Measurements from ENCODE around the gene THSD4. TPM values are rescaled to one million over a fixed set of nuclear protein-coding genes. Genes with fewer than 3 reads are reported as not detected.

Gene THSD4
- total RNA-seq, 1 experiment from 2014 or later, result 65.4 TPM

DNA sequence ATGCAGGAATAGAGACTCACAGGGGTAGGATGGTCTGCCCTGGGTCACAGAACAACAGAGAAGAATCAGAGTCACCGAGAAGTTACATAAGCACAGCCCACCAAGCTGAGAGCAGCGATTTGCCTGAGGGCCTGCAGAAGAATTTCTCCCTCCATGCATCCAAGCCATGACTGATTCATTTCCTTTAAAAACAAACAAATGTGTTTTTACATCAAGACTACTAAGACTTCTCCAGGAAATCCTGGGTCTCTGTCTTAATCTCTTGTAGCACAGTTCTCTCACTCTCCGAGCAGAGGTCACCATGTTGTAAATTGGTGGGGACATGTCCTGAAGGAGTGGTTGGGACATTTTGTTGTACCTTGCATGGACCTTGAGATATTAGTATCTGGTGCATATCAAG, 159.8 kb downstream of the THSD4 start:
- BruUV-seq (replicated peaks), result no TSS peak
- Histone ChIP-seq H3K4me3 (ENCODE audit: low read depth in 2 of 2, low read length in 2 of 2) (no peak overlapping the region), H3K27me3 (ENCODE audit: control insufficient read depth, insufficient read depth, low read length) (no peaks in the 10 kb centered on the region), H3K9me3 (ENCODE audit: control insufficient read depth, insufficient read depth, low read depth, low read length) (peaks cover 8% of the 10 kb centered on the region; the same call in 1 of the 2 replicates), H3K4me1 (ENCODE audit: control insufficient read depth, insufficient read depth, low read length) (peaks cover 38% of the 10 kb centered on the region), H3K36me3 (ENCODE audit: control insufficient read depth, insufficient read depth, low read length) (no peaks in the 10 kb centered on the region), H3K27ac (ENCODE audit: low read length) (peak overlapping the region; percentile 73)
- intact Hi-C loops (cut with micrococcal nuclease; ENCODE audit: unreplicated experiment), result no loop called here
- DNase-seq (ENCODE audit: low read depth, low spot score) (no peak), ATAC-seq (peak; percentile 73)
- TF ChIP-seq CTCF (IDR thresholded peaks at IDR 0.05), result no peak
- no peak for TF ChIP-seq REST (IDR thresholded peaks at IDR 0.05; ENCODE audit: insufficient read depth in 1 of 2, low read depth in 2 of 2, low read length in 1 of 2)
- TF ChIP-seq TCF7L2 (IDR thresholded peaks at IDR 0.05; ENCODE audit: low read depth, low read length), result no peak
- no peak; the same call in 1 of the 2 replicates for TF ChIP-seq POLR2AphosphoS5 (IDR thresholded peaks at IDR 0.05; ENCODE audit: low read depth, low read length)
- ChIA-PET POLR2A (interaction anchor here (0.6 kb wide), 1 partner anchor 269 kb away, joined by 4 read pairs; no protein-coding TSS in a partner anchor), CTCF (no interaction called here)
- in situ Hi-C loops (cut with HindIII; ENCODE audit: low pct_unique_long_range_greater_than_20kb, low sequenced_read_pairs), result no loop called here

GRCh38 chr15:71275566-71276335, 160.5 kb downstream of the THSD4 start:
- CTCF ChIA-PET, result no interaction called here

More at GRCh38 chr15:71275566-71276335, 160.5 kb downstream of the THSD4 start:
- no peak for DNase-seq (ENCODE audit: low read depth, low spot score)
- no peaks in the 10 kb centered on the region for H3K36me3 ChIP-seq (ENCODE audit: control insufficient read depth, insufficient read depth, low read length)
- BruUV-seq (replicated peaks), result no TSS peak
- intact Hi-C loops (cut with micrococcal nuclease; ENCODE audit: unreplicated experiment), result no loop called here
- peak; percentile 9; the same call in 1 of the 2 replicates for ATAC-seq
- H3K4me1 ChIP-seq (ENCODE audit: control insufficient read depth, insufficient read depth, low read length), result peaks cover 38% of the 10 kb centered on the region
- peak overlapping the region; percentile 73 for H3K27ac ChIP-seq (ENCODE audit: low read length)
- peaks cover 8% of the 10 kb centered on the region; the same call in 1 of the 2 replicates for H3K9me3 ChIP-seq (ENCODE audit: control insufficient read depth, insufficient read depth, low read depth, low read length)
- no peak overlapping the region for H3K4me3 ChIP-seq (ENCODE audit: low read depth in 2 of 2, low read length in 2 of 2)
- TF ChIP-seq REST (IDR thresholded peaks at IDR 0.05; ENCODE audit: insufficient read depth in 1 of 2, low read depth in 2 of 2, low read length in 1 of 2), result no peak
- TF ChIP-seq SIN3A (IDR thresholded peaks at IDR 0.05; ENCODE audit: borderline replicate concordance, insufficient read depth, low read depth, low read length), result no peak
- TF ChIP-seq POLR2AphosphoS5 (IDR thresholded peaks at IDR 0.05; ENCODE audit: low read depth, low read length), result no peak
- no peak for TF ChIP-seq TCF7L2 (IDR thresholded peaks at IDR 0.05; ENCODE audit: low read depth, low read length)
- no peak; the same call in 1 of the 2 replicates for TF ChIP-seq CTCF (IDR thresholded peaks at IDR 0.05)
- POLR2A ChIA-PET, result interaction anchor here (0.6 kb wide), 1 partner anchor 769 kb away, joined by 4 read pairs; no protein-coding TSS in a partner anchor
- in situ Hi-C loops (cut with HindIII; ENCODE audit: low pct_unique_long_range_greater_than_20kb, low sequenced_read_pairs), result no loop called here
- no peaks in the 10 kb centered on the region for H3K27me3 ChIP-seq (ENCODE audit: control insufficient read depth, insufficient read depth, low read length)
